H1 (cell line): Measurements from ENCODE around the gene CLDND1. TPM values are rescaled to one million over a fixed set of nuclear protein-coding genes. Genes with fewer than 3 reads are reported as not detected.

ENCODE experiments used
- CTCF ChIA-PET: fragments of 300-600 bp; sonication (Branson Sonifier 250); formaldehyde crosslinking; loops from one replicate; lab custom pipeline; 2021; ENCODE audit not compliant: partially characterized antibody; lab: Charles Lee
- POLR2A ChIA-PET: fragments of 300-600 bp; sonication (Branson Sonifier 250); formaldehyde crosslinking; loops from one replicate; lab custom pipeline; 2021; ENCODE audit warnings: inconsistent platforms; ENCODE audit not compliant: partially characterized antibody; lab: Charles Lee
- DNase-seq, 2 experiments: peaks; one replicate each; pipeline versions ENCODE4 v3.0.0 to v3.0.0-alpha.2; 2010 to 2022; ENCODE audit warnings: low spot score in 2 of 2, low read depth in 1 of 2, mixed read lengths in 1 of 2
- FAIRE-seq: peaks from 2 replicates; lab custom pipeline; 2011; peaks lifted over from hg19 to GRCh38; lab: Jason Lieb, UNC
- H2AFZ ChIP-seq: 2 replicates; pipeline ENCODE4 v1.8.1; 2012; ENCODE audit warnings: low read length, inconsistent platforms
- H2AK5ac ChIP-seq: 2 replicates; pipeline ENCODE4 v1.6.1; 2013; ENCODE audit warnings: low read depth, low read length
- H2BK120ac ChIP-seq: replicated peaks from 2 replicates; pipeline ENCODE3; 2013; ENCODE audit warnings: low read depth, low read length, inconsistent platforms
- H2BK12ac ChIP-seq: 2 replicates; pipeline ENCODE4 v1.6.1; 2013; ENCODE audit warnings: low read depth, low read length
- H2BK15ac ChIP-seq: 2 replicates; pipeline ENCODE4 v1.6.1; 2013; ENCODE audit warnings: low read length
- H2BK20ac ChIP-seq: 2 replicates; pipeline ENCODE4 v1.6.1; 2013; ENCODE audit warnings: low read length
- H2BK5ac ChIP-seq: 2 replicates; pipeline ENCODE4 v1.6.1; 2013; ENCODE audit warnings: low read depth, low read length
- H3K14ac ChIP-seq: 2 replicates; pipeline ENCODE4 v1.6.1; 2013; ENCODE audit warnings: inconsistent platforms; ENCODE audit not compliant: insufficient read length
- H3K18ac ChIP-seq: 2 replicates; pipeline ENCODE4 v1.6.1; 2013; ENCODE audit warnings: low read length; ENCODE audit errors: extremely low read depth
- H3K23ac ChIP-seq: 2 replicates; pipeline ENCODE4 v1.6.1; 2013; ENCODE audit warnings: inconsistent platforms; ENCODE audit not compliant: insufficient read length
- H3K23me2 ChIP-seq: 2 replicates; pipeline ENCODE4 v1.6.1; 2013; ENCODE audit warnings: low read depth, low read length
- H3K27ac ChIP-seq: 2 replicates; pipeline ENCODE4 v1.6.1; 2011; ENCODE audit warnings: low read depth, low read length, inconsistent platforms
- H3K27me3 ChIP-seq, 4 experiments: replicated peaks in 1 of 4; 1 replicate in 1 of 4; 2 replicates in 3 of 4; pipeline versions ENCODE4 v1.6.1 to v1.8.1; 2011 to 2013; ENCODE audit warnings: low read length in 3 of 4, mild to moderate bottlenecking in 3 of 4, inconsistent platforms in 2 of 4, mixed read lengths in 2 of 4, moderate library complexity in 1 of 4; ENCODE audit not compliant: control insufficient read depth in 3 of 4, insufficient read depth in 3 of 4; ENCODE audit errors: extremely low read depth in 1 of 4
- H3K36me3 ChIP-seq, 4 experiments: 2 replicates each; pipeline versions ENCODE4 v1.6.1 to v1.8.1; 2011 to 2013; ENCODE audit warnings: mild to moderate bottlenecking in 4 of 4, low read length in 3 of 4, moderate library complexity in 2 of 4, control low read depth in 1 of 4, inconsistent platforms in 1 of 4; ENCODE audit not compliant: insufficient read depth in 4 of 4, control insufficient read depth in 2 of 4
- H3K4ac ChIP-seq: replicated peaks from 2 replicates; pipeline ENCODE3; 2013; ENCODE audit warnings: low read length, low read depth, mixed read lengths, inconsistent platforms; ENCODE audit not compliant: insufficient read length
- H3K4me1 ChIP-seq, 4 experiments: replicated peaks in 1 of 4; 1 replicate in 1 of 4; 2 replicates in 3 of 4; pipeline versions ENCODE4 v1.6.1 to v1.8.1; 2011 to 2013; ENCODE audit warnings: low read length in 3 of 4, inconsistent platforms in 2 of 4, mixed read lengths in 1 of 4; ENCODE audit not compliant: insufficient read depth in 4 of 4, control insufficient read depth in 3 of 4
- H3K4me2 ChIP-seq, 2 experiments: 2 replicates each; pipeline versions ENCODE4 v1.6.1 to v1.8.1; 2011 to 2013; ENCODE audit warnings: low read depth in 2 of 2, low read length in 2 of 2, control low read depth in 1 of 2, inconsistent platforms in 1 of 2, mild to moderate bottlenecking in 1 of 2; ENCODE audit not compliant: insufficient read depth in 1 of 2
- H3K4me3 ChIP-seq, 4 experiments: fragments of 200-600, 300-600 bp in 1 of 4; sonication (generic), shearing (Covaris generic), sonication (Bioruptor Twin) in 1 of 4; 2 replicates each; pipeline versions ENCODE4 v1.5.1 to v1.8.1; 2011 to 2016; ENCODE audit warnings: low read length in 4 of 4, low read depth in 3 of 4, control low read depth in 2 of 4, inconsistent platforms in 2 of 4, mild to moderate bottlenecking in 2 of 4, mixed read lengths in 1 of 4, moderate library complexity in 1 of 4; ENCODE audit not compliant: insufficient read depth in 2 of 4; ENCODE audit errors: extremely low read depth in 1 of 4
- H3K56ac ChIP-seq: replicated peaks from 2 replicates; pipeline ENCODE3; 2013; ENCODE audit warnings: low read depth, mild to moderate bottlenecking, mixed read lengths, low read length, inconsistent platforms; ENCODE audit not compliant: insufficient read length
- H3K79me1 ChIP-seq: 2 replicates; pipeline ENCODE4 v1.6.1; 2013; ENCODE audit warnings: low read depth, low read length, control low read depth
- H3K79me2 ChIP-seq, 2 experiments: 2 replicates each; pipeline versions ENCODE4 v1.6.1 to v1.8.1; 2012 to 2013; ENCODE audit warnings: low read length in 2 of 2, mild to moderate bottlenecking in 2 of 2, inconsistent platforms in 1 of 2; ENCODE audit not compliant: insufficient read depth in 2 of 2, control insufficient read depth in 1 of 2
- H3K9ac ChIP-seq, 4 experiments: replicated peaks in 1 of 4; 1 replicate in 1 of 4; 2 replicates in 3 of 4; pipeline versions ENCODE4 v1.6.1 to v1.8.1; 2011 to 2013; ENCODE audit warnings: low read depth in 3 of 4, low read length in 3 of 4, control low read depth in 2 of 4, mild to moderate bottlenecking in 2 of 4, moderate library complexity in 2 of 4, inconsistent platforms in 1 of 4; ENCODE audit errors: extremely low read depth in 1 of 4
- H3K9me3 ChIP-seq, 2 experiments: 2 replicates each; pipeline versions ENCODE4 v1.6.1 to v1.8.1; 2012 to 2013; ENCODE audit warnings: mild to moderate bottlenecking in 2 of 2, moderate library complexity in 2 of 2, control low read depth in 1 of 2, inconsistent platforms in 1 of 2, low read depth in 1 of 2, low read length in 1 of 2, mixed read lengths in 1 of 2; ENCODE audit not compliant: insufficient read depth in 2 of 2
- H4K20me1 ChIP-seq, 2 experiments: replicated peaks in 1 of 2; 2 replicates each; pipeline versions ENCODE3 to v1.8.1; 2011 to 2013; ENCODE audit warnings: inconsistent platforms in 2 of 2, low read length in 2 of 2, mild to moderate bottlenecking in 1 of 2; ENCODE audit not compliant: insufficient read depth in 2 of 2, control insufficient read depth in 1 of 2
- H4K5ac ChIP-seq: 2 replicates; pipeline ENCODE4 v1.6.1; 2013; ENCODE audit warnings: low read length, low read depth, mixed read lengths, inconsistent platforms; ENCODE audit not compliant: insufficient read length
- H4K8ac ChIP-seq: 2 replicates; pipeline ENCODE4 v1.8.0; 2013; ENCODE audit warnings: mild to moderate bottlenecking, moderate library complexity, low read length, inconsistent platforms; ENCODE audit not compliant: insufficient read depth; ENCODE audit errors: extremely low read depth
- H4K91ac ChIP-seq: replicated peaks from 2 replicates; pipeline ENCODE3; 2013; ENCODE audit warnings: low read length, mixed read lengths, inconsistent platforms; ENCODE audit not compliant: insufficient read length
- ATF3 ChIP-seq: IDR thresholded peaks from 2 replicates; pipeline ENCODE4 v1.6.1; 2011; ENCODE audit warnings: low read depth, mild to moderate bottlenecking, low read length; ENCODE audit not compliant: insufficient read depth
- BACH1 ChIP-seq: IDR thresholded peaks from 2 replicates; pipeline ENCODE4 v1.6.1; 2012; ENCODE audit warnings: low read length, improper control_type of control experiment
- CEBPB ChIP-seq: IDR thresholded peaks from 2 replicates; pipeline ENCODE4 v1.6.1; 2012; ENCODE audit warnings: low read depth, low read length
- CTBP2 ChIP-seq: IDR thresholded peaks from 2 replicates; pipeline ENCODE4 v1.7.0; 2011; ENCODE audit warnings: borderline replicate concordance, mild to moderate bottlenecking, moderate library complexity, mixed read lengths, low read length; ENCODE audit not compliant: insufficient read depth, insufficient read length
- EP300 ChIP-seq, 2 experiments: IDR thresholded peaks; 1 replicate in 1 of 2; 2 replicates in 1 of 2; pipeline ENCODE4 v1.6.1; 2011 to 2012; ENCODE audit warnings: low read depth in 2 of 2, low read length in 2 of 2, mild to moderate bottlenecking in 2 of 2, borderline replicate concordance in 1 of 2, inconsistent platforms in 1 of 2, moderate library complexity in 1 of 2
- KDM4A ChIP-seq: IDR thresholded peaks from one replicate; pipeline ENCODE4 v1.7.1; 2012; ENCODE audit warnings: low read depth, mild to moderate bottlenecking, moderate library complexity, low read length, inconsistent platforms; ENCODE audit not compliant: severe bottlenecking
- KDM5A ChIP-seq: fragments of 200-600 bp; IDR thresholded peaks from 2 replicates; pipeline ENCODE4 v1.7.1; 2012; ENCODE audit warnings: mild to moderate bottlenecking, low read length, inconsistent platforms, mixed read lengths
- RBBP5 ChIP-seq: IDR thresholded peaks from 2 replicates; pipeline ENCODE4 v1.7.1; 2012; ENCODE audit warnings: low read depth, mild to moderate bottlenecking, inconsistent platforms, low read length, moderate library complexity, borderline replicate concordance
- RNF2 ChIP-seq: fragments of 200-900, 300-1000 bp; sonication (generic); IDR thresholded peaks from 2 replicates; pipeline ENCODE4 v1.7.1; 2016; ENCODE audit warnings: borderline replicate concordance, low read depth, mild to moderate bottlenecking, antibody characterized with exemption, low read length; ENCODE audit not compliant: poor library complexity, severe bottlenecking; ENCODE audit errors: missing control alignments
- RXRA ChIP-seq: IDR thresholded peaks from 2 replicates; pipeline ENCODE4 v1.6.1; 2011; ENCODE audit warnings: low read depth, mild to moderate bottlenecking, low read length, moderate library complexity; ENCODE audit not compliant: insufficient read depth
- SIRT6 ChIP-seq: IDR thresholded peaks from one replicate; pipeline ENCODE4 v1.7.1; 2012; ENCODE audit warnings: low read length, inconsistent platforms
- SP4 ChIP-seq: IDR thresholded peaks from 2 replicates; pipeline ENCODE4 v1.6.1; 2012; ENCODE audit warnings: low read length, inconsistent platforms
- TAF1 ChIP-seq: IDR thresholded peaks from 2 replicates; pipeline ENCODE4 v1.6.1; 2011; ENCODE audit warnings: mild to moderate bottlenecking, low read depth, low read length
- WGBS, 2 experiments: shearing (Covaris generic) in 1 of 2; methylation state at CpG; one replicate each; pipeline versions ENCODE4 v1.1.6 to v1.1.7; 2013 to 2015; ENCODE audit warnings: low lambda C conversion rate in 2 of 2, mixed read lengths in 2 of 2, inconsistent platforms in 1 of 2, low coverage in 1 of 2, missing lambda C conversion rate in 1 of 2; ENCODE audit not compliant: insufficient replicate concordance in 2 of 2, insufficient coverage in 1 of 2, insufficient read length in 1 of 2; ENCODE audit errors: extremely low coverage in 1 of 2, missing lambda C conversion rate in 1 of 2; 5-methylcytosine and 5-hydroxymethylcytosine counted together
- polyA plus RNA-seq, 7 experiments: library from polyadenylated mRNA; depleted of rRNA in 3 of 7; stranded (reverse) in 5 of 7; unstranded in 2 of 7; fragments of >200 nt in 5 of 7; fragments of 200-250 nt in 2 of 7; gene quantifications; 1 replicate in 5 of 7; 2 replicates in 1 of 7; 4 replicates in 1 of 7; pipeline versions ENCODE4 v1.2.1 to v1.2.3, GENCODE V29; 2011 to 2013; ENCODE audit warnings: missing spikeins in 2 of 7, mixed read lengths in 2 of 7
- total RNA-seq: library from RNA; stranded (reverse); fragmentation: NEBNext Ultra II Directional; extraction: Animal tissue kit (Norgen Biotek cat#: 25700); gene quantifications from 2 replicates; pipeline ENCODE4 v1.2.1, GENCODE V29; 2021

The CLDND1 gene
- total and polyA plus RNA-seq, 2 of the 8 experiments (the other 6 are each of a cell fraction or from before 2014, with no cell fraction given): 68.2 to 152 TPM

GRCh38 chr3:98534168-98534567 is 11.5 kb upstream of the CLDND1 start:
- no peak overlapping the region for H3K9ac ChIP-seq

More at GRCh38 chr3:98534168-98534567, 11.5 kb upstream of the CLDND1 start:
- Histone ChIP-seq H4K8ac (no peak overlapping the region), H3K79me2 (no peaks in the 10 kb centered on the region), H3K18ac (no peak overlapping the region), H3K79me1 (no peaks in the 10 kb centered on the region), H3K23me2 (no peaks in the 10 kb centered on the region), H2BK5ac (no peak overlapping the region), H3K27me3 (peaks cover 0 to 1% (median 0%) of the 10 kb centered on the region in 4 experiments; a peak in 1 of 7 replicates), H3K14ac (no peak overlapping the region), H2AFZ (no peak overlapping the region), H4K5ac (no peak overlapping the region), H3K27ac (no peak overlapping the region), H2AK5ac (no peak overlapping the region), H3K4me3 (no peak overlapping the region), H2BK120ac (no peak overlapping the region), H2BK15ac (no peak overlapping the region), H3K36me3 (no peaks in the 10 kb centered on the region), H3K4me2 (no peak overlapping the region), H3K9me3 (no peaks in the 10 kb centered on the region), H4K20me1 (no peaks in the 10 kb centered on the region), H2BK12ac (no peak overlapping the region), H4K91ac (no peak overlapping the region), H3K23ac (no peak overlapping the region), H2BK20ac (no peak overlapping the region), H3K4ac (no peak overlapping the region), H3K56ac (no peak overlapping the region)
- 93% methylated on average over 2 of the region's 2 CpGs; no CpG with 5 or more reads in 1 of the 2 experiments for WGBS, 2 experiments
- ChIA-PET POLR2A (no interaction called here), CTCF (interaction anchor here (1.3 kb wide), 1 partner anchor 21 kb away, joined by 3 read pairs; no protein-coding TSS in a partner anchor)
- no peak for FAIRE-seq
- DNase-seq: no peak
- TF ChIP-seq SIRT6: no peak
- TF ChIP-seq EP300 (IDR thresholded peaks at IDR 0.05; ENCODE audit: borderline replicate concordance in 1 of 2, low read depth in 2 of 2, low read length in 2 of 2): no peak
- no peak for TF ChIP-seq RNF2
- TF ChIP-seq ATF3: no peak
- no peak for TF ChIP-seq CEBPB
- no peak for TF ChIP-seq SP4
- no peak for TF ChIP-seq BACH1
- TF ChIP-seq CTBP2: no peak
- TF ChIP-seq KDM4A: no peak
- no peak for TF ChIP-seq RBBP5
- TF ChIP-seq TAF1: no peak
- TF ChIP-seq RXRA: no peak
- no peak for TF ChIP-seq KDM5A
- TF ChIP-seq, all 59 proteins: peak for 0
- H3K4me1 ChIP-seq: no peaks in the 10 kb centered on the region
